Iris pigment epithelial cell (primary cell): Measurements from ENCODE around the gene FOXN3.

ENCODE experiments used
- DNase-seq: peaks from one replicate; pipeline ENCODE4 v3.0.0-alpha.2; 2011; ENCODE audit warnings: low read depth

FOXN3 gene

DNA sequence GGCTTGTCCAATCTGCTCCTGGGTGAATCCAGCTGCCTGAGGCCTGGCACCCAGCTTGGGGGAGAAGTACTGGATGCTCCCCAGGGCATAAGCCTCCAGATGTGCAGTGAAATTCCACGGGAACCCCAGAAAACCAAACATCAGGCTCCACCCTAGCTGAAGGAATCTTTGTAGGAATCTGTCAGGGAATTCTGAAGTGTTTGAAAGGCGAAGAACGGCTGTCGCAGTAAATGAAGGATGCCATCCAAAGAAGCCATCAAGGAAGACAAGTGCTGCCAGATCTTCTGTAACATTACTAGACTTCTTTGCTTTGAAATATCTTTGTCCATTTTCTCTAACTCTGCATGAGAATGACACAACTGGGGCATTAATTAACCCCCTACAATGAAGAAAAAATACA, 219.4 kb downstream of the FOXN3 start:
- DNase-seq = no peak

DNA sequence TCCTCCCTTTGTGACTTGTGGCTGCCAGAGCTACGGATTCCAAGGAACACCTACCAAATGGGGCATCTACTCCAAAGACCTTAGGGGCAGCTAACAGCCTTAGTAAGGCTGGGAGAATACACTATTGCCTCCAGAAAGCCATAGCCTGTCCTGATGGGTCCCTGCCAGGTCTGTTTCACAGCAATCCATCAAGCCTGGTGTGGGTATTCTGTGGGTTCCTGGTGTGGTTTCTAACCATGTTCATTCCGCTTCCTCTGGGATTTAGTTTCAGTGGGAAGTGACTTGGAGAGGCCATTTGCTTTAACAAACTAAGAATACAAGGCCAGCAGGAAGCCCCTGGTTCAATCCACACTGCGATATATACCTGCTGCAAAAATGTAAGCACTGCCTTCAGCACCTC, 220.5 kb downstream of the FOXN3 start:
- no peak for DNase-seq

DNA sequence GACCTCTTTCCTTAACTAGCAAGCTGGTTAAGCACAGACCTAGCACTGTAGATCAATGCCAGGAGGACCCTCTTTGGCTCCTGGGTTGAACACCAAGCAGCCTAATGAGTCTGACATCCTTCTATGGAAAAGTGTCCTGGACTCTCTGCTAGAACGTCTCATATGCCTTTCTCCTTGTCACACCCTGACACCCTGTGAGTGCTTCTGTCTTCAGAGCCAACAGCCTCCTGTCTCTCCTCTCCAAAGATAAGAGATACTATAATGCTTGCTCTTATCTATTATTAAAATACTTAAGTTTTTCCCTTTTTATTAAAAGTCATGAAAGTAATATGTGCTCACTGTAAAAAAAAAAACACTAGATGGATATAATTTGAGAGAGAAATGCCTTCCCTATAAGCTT, 222.7 kb downstream of the FOXN3 start:
- no peak for DNase-seq

GRCh38 chr14:89190765-89191513, 226.1 kb downstream of the FOXN3 start:
- DNase-seq = no peak

- no peak for DNase-seq
Measured at GRCh38 chr14:89188492-89188891, 228.5 kb downstream of the FOXN3 start.

- no peak for DNase-seq
Measured at GRCh38 chr14:89187501-89187900, 229.5 kb downstream of the FOXN3 start.

DNA sequence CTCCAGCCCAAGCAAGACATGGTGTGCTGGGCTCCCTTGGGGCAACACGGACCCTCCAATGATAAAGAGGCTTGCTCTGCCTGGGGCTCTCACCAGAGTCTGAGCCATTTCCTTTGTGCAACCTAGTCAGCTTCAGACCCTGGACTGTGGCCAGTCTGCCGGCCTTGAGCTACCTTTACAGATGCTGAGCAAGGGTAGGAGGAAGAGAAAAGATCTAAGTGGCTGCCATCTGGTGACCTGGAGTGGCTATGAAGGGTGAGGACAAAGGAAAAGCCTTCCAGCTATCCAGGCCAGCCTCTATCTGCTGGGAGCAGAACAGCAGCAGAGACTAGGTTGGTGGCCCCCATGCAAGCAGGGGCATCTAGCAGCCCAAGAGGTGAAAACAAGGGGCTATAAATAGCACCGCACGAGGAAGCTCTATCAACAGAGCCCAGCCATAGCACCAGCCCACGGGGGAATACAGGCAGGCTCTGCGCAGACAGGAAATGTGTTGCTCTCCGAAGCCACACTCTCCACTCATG, 230.1 kb downstream of the FOXN3 start:
- peak; percentile 47 for DNase-seq

GRCh38 chr14:89185919-89186855, 230.8 kb downstream of the FOXN3 start:
- DNase-seq = peak; percentile 94

DNA sequence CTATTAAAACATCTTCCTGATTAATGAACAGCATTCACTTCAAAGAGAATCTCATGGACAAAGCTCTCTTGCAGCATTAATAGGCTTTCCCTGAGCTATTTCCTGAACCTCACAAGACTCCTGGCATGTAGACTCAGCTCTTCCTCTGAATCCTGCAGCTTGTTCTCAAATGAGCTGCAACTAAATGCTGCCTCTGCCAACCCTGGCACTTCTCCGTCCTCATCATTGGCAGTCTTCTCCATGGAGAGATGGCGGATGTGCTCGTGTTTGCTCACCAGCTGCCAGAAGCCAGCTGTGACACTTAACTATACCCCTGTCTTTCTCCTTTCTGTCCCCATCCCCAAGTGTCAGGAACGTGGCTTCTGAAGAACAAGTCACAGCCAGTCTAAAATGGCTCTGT, 232.1 kb downstream of the FOXN3 start:
- no peak for DNase-seq

DNA sequence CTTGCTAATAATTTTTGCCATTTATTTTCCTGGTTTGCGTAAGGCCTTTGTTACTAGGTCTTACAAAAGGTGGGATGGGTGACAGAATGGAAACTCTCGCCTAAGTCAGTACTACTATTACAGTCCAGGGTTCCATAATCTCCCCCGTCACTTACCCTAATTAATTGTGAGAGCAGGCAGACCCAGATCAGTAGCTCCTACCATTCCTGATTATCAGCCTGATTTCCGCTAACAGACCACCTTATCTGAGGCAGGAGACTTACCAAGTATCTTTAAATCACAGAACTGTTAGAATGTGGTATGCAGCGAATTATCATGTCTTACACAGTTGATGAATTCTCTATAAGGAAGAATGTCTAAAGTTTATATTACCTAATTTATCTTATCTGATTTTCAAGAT, 234.7 kb downstream of the FOXN3 start:
- DNase-seq = no peak

- DNase-seq = no peak
Measured at GRCh38 chr14:89180546-89180945, 236.5 kb downstream of the FOXN3 start.

- no peak for DNase-seq
Measured at GRCh38 chr14:89179891-89180404, 237.1 kb downstream of the FOXN3 start.

GRCh38 chr14:89178800-89179535, 238.1 kb downstream of the FOXN3 start:
- peak; percentile 71 for DNase-seq

GRCh38 chr14:89178376-89178775, 238.7 kb downstream of the FOXN3 start:
- DNase-seq = no peak

DNA sequence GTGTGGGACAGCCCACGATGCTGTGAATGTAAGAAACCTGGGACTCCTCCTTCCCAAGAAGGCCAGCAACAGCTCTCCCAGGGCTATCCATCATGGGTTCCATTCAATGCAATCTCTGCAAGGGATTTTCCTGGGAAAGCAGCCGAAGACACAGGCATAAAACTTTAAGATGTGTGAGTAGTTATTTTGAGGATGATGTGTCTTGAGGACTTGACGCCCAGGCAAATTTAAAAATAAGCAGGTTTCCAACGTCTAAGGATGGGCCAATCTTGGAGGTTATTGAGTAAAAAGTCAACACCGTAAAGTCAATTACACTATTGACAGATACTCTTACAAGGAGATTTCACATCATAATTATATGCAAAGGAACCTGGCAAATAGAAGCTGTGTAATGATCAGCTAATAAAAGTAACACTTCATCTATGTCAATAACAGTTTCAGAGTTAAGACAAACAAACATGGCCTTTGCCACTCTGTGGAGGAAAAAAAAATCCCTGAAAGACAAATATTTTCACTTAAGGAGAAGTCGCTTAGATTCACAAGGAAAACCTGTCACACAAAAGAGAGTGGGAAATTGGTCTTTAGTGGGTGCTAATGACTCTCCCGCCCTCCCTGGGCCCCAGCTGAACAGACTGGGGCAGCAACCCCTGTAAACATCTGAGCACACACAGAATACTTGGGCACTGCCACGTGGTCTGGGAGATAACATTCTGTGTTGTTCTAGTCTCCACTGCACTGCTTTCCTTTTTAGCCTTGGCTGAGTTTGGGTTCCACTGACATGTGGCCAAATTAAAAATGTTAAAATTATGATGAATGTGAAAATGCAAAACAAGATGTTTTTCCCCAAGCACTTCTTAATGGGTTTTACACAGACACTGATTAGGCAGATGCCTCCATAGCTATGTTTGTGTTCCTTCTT, 240.9 kb downstream of the FOXN3 start:
- DNase-seq = no peak

GRCh38 chr14:89171628-89172027, 245.4 kb downstream of the FOXN3 start:
- no peak for DNase-seq

GRCh38 chr14:89171168-89171567, 245.9 kb downstream of the FOXN3 start:
- peak; percentile 61 for DNase-seq

DNA sequence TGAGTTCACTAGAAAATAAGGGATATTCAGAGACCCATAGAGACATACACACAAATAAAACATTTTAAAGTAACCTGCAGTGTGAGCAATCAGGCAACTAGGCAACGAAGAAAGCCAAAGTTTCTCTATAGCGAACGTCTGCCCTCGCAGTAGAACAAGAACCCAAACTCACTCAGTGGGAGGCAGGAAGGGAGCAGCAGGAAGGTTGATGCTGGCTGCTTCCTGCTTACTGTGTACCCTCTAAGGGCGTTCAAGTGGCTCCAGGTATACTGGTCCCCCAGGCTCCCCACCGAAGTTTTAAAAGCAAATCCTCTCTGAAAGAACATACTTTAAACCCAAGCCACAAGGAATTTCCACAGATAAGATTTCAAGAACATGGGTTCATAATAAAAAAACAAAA, 249.3 kb downstream of the FOXN3 start:
- no peak for DNase-seq

- no peak for DNase-seq
Measured at GRCh38 chr14:89166633-89167032, 250.4 kb downstream of the FOXN3 start.

DNA sequence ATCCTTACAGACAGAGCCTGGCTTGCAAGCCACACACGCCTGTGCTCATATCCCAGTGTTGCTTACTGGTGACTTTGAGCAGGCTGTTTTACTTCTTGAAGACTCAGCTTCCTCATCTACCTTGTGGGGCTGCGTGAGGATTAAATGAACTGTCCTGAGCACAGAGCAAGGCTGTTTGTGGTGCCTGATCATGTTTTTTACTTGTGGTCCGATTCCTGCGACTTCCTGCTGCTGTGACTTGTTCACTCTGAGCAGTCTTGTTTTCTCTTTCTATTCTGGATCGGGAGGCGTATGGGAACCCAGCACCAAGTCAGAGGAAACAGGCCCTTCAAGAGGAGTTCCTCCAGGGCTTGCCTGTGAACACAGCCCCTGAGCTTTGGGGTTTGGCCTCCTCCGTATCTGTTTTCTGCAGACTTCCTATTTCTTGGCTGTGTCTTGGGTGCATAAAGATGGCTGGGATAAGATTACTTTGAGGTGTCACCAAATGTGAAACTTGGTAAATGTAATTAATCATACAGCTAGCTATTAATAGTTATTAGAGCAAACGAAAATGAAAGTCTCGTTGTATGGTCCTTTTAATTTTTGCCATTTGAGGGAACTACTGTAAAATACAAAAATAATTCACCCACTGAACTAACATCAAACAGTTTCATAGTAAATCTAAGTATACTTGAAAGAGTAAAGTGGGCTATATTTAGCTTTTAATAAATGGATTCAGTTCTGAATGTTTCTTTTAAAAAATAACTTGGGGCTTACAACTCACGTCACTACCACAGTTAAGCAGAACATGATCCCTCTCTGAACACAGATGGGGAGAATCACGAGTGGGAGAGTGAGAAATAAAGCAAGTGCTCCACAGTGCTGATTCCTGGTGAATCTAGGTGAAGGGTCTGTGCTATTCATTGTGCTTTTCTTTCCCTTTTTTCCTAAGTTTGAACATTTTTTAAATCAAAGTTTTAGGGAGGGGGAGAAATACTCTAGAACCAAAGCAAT, 251.5 kb downstream of the FOXN3 start:
- DNase-seq = no peak
